Central memory CD4-positive, alpha-beta T cell (primary cell): ENCODE results near the gene MUC4.
A peak's percentile ranks its signal among the peaks of the same experiment; 100 is the strongest.
"Not testable (repeated sequence)": the region's sequence is repeated elsewhere in the genome, so short reads cannot be mapped to it uniquely, and the experiment has no call there.

Experiments
- DNase-seq: peaks from one replicate; pipeline ENCODE4 v3.0.0; 2022

MUC4 gene

DNA sequence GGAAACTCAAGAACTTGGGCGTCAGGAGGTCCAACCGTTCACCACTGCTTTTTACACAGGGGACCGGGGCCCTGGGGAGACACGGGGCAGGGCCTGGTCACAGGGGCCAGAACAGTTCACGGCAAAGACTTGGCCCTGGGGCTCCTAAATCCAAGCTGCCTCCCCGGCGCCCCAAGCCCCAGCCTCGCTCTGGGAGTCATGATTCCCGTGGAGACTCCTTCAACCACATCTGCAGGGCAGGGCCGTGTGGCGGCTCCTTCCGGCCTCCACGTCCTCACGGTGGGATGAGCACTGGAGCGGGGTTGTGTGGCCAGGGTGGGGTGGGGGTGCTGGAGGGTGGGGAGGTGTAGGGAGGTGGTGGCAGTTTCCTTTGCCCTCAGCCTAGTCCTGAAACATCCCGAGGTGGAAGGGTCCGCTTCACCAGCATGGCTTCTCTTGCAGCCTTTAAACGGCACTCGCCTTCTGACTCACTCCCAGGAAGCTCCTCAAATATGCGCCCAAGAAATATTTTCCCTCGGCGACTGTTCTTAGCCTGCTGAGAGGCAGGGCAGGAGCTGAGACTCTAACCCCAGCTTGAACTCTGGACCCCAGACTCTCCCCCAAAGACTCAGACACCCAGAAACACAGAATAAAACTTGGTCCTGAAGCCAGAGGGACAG is 1.8 kb downstream of the MUC4 start:
- no peak for DNase-seq

DNA sequence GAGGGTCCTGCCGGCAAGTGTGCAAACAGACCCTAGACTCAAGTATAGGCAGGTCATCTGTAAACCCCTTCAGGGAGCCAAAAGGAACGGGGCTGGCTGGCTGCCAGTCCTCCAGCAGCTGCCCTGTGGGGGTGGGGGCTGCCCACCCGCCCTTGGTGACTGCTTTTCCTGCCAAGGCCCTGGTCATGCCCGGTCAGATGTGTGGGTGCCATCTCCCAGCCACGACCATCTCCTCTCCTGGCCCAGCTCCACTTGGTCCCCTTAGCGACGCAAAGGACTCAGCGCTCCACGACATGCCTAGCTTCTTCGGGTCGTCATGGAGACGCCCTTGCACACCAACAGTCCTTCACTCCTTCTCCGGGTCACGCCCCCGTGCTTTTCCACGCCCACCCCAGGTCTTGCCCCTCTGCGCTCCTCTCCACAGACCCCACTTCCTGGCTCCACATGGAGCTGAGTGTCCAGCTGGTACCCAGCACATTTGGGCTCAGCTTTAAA is 2.4 kb downstream of the MUC4 start:
- DNase-seq: no peak

DNA sequence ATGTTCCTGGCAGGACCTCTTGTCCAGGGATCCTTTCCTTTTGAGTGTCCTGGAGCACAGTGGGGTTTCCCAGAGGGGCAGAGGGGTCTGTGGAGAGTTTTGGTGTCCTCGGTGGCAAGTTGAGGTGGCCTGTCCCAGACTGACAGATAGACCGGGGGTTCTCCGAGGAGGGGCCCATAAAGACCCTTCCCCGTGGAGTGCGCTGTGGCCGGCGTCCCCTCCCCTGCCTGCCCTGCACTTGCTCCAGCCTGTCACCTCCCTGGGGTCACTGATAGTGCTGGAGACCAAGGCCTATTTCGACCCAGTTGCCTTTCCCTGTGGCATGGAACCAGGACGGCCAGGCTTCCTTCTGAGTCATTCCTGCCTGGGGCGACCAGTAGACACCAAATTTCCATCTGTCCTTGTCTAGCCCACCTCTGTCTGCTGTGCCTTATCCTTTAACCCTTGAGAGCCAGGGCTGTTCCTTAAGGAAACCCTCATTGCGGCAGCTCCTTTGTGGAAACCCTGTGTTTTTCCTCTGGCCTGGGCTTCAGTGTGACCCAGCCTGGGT is 2.9 kb downstream of the MUC4 start:
- no peak for DNase-seq

DNA sequence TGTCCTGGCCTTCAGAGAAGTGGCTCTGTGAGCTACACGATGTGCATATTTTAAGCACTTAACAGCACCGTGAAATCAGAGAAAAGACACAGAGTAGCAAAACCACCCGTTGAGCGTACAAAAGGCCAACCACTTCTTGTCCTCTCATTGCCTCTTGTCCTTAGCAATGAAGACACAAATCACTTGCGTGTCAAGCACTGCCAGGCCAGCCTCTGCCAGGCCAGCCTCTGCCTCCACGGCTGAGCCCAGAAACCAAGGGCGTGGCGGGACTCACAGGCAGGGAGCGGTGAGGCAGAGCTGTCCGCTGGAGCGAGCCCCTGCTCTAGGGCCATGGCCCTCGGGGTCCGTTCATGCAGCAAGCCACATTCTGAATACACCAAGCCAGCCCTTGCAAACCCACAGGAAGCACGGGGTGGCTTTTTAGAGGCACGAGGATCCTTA is 4.0 kb downstream of the MUC4 start:
- DNase-seq: no peak

DNA sequence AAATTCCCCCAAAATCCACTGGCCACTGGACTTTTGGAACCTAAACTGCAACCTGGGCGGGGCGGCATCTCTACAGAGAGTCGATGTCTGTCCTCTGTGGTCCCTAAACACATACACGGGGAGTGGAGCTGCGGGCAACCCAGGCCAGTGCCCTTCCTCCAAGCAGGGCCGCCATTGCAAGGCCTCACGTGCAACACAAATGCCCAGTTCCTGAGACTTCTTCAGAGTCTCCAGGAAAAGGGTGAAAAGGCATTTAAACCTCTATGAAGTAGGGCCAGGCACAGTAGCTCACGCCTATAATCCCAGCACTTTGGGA is 4.9 kb downstream of the MUC4 start:
- DNase-seq: no peak

DNA sequence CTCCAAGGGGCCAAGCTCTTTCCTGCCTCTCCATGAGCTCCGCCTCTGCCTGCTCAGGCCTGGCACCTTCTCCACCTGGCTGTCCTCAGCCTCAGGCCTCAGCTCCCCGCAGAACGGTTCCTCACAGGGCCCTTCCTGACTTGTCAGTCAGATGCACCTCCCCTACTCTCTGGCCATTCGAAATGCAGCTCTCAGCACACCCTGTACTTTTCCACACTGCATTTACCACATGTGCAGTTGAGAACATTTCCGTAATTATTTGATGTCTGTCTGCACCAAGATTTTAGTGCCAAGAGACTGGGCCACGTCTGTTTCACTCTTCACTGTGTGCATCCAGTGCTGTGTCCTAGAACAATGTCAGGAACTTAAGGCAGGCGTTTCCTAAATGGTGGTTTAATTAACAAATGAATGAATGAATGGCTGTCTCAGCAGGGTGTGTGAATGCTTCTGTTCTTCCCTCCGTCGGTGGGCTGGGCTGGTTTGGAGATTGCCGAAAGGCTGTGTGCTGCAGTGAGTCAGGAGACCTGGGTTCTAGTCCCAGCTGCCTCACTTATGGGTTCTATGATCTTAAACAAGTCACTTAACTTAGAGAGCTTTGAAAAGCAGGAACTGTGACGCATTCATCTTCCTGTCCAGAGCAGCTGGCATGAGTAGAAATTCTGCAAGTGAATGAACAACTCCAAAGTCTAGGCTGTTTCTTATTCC is 5.4 kb downstream of the MUC4 start:
- no peak for DNase-seq

DNA sequence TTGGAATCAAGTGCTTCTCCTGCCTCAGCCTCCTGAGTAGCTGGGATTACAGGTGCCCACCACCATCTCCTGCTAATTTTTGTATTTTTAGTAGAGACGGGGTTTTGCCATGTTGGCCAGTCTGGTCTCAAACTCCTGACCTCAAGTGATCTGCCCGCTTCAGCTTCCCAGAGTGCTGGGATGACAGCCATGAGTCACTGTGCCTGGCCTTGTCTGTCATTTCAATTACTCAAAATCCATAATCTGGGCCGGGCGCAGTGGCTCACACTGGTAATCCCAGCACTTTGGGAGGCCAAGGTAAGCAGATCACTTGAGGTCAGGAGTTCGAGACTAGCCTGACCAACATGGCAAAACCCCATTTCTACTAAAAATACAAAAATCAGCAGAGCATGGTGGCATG is 6.1 kb downstream of the MUC4 start:
- DNase-seq: not testable (repeated sequence)

DNA sequence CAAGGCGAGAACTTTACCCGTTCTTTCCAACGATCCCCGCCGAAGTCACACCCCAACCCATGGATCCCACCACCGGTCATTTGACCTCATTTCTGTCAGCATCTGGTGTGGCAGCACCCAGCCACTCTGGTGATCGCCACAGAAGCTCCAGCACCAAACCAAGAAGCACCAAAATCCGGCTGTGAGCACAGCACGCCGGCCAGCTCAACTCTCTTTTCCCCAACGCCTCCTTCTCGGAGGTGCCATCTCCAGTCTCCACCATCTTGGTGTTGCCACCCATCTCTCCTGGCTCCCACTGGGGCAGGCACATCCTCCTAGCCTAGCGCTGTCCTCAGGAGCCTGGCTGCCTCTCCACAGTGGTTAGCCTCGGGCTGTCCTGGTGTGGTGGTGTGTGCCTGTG is 6.5 kb downstream of the MUC4 start:
- DNase-seq: no peak

DNA sequence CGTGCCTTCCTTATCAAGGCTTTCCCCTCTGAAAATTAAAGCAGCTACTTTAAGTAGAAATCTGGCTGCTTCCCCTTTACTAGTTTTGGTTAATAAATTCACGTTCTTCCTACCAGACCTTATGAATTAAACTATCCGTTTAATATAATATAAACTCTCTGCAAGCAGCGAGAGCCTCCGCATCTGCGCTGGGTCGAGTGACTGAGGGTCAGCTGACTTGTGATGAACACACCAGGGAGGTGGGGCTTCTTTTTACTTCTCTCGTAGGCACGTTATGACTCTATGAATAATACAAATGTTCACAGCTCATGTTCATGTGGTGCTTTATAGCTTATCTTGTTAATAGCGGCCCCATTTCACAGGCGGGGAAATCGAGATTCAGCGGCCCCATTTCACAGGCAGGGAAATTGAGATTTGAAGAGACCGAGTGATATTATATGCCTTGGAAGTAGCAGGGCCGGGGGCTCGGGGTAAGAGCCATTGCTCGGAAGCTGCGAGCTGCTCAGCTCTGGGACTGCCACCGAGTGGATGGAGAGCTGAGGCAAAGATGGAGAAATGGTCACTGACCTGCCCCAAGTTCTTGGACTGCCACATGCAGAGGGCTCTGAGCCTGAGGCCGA is 8.3 kb downstream of the MUC4 start:
- no peak for DNase-seq

DNA sequence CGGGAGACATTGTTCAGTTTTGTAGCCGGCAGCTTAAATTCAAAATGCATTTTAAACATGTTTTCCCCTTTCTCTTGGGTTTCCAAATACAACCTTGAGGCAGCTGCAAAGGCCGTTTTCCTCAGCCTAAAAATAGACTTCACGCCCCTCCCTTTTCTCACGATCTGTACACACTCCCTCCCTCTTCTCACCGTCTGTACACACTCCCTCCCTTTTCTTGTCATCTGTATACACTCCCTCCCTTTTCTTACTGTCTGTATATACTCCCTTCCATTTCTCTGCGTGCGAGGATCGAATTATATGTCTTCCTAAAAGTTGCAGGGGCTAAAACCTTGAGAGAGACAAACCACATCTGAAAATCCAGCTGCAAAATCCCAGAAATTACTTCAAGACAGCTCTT is 8.9 kb downstream of the MUC4 start:
- no peak for DNase-seq

DNA sequence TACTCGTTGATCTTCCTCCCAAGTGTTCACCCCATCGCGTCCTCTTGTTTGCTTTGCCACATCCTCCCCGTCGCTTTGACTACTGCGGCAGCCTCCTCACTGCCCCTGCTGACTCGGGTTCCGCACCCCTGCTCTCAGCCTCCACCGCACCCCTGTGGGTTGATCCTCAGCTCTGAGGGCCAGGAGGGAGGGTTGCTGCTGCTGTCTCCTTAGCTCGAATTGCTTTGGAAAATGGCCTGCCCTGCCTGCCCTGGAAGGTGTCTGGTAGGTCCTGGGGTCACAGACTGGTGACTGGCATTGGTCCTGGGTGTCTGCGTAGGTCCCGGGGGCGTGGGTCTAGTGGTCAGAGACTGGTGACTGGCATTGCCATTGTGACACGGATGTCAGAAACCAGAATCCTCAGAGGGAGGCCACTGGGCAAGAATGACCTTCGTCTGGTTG is 9.4 kb downstream of the MUC4 start:
- peak; percentile 33 for DNase-seq

DNA sequence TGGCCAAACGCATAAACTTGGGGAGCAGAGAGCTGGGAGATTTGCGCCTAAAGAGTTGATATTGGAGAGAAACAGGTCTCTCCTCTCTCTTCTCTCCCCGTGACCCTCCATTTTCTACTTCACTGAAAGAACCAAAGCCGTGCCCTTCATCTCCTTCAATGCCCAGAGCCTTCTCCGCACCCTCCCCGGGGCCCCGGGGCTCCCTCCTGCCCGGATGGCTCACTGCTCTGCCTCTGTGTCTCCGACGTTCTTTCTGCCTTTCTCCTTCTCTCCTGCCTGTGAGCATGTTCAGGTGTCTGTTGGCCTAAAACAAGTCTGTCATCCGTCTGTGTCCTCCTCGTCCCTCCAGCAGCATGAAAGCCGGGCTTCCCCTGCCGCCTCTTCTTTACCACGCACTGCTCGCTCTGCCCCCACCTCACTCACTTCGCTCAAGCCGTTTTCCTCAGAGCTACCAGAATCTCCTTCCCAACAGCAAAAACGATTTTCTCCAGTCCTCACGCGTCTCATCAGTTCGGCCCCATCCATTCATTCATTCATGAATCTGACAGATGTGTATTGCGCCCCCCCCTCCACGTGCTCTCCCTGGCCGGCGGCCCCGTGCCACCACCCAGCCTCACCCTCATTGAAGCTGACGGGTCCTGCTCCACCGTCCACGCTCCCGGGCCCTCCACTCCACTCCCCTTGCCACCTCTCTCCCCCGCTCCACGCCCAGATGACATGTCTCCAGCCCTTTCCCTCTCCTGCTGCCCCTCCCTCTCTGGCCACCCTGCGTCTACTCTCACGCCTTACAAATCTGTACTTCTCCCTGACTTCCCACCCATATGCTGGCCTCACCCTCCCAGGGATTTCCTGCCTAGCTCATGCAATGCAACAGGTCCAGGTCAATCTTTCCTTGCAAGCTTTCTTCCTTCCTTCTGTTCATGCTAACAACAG is 10.2 kb downstream of the MUC4 start:
- no peak for DNase-seq

DNA sequence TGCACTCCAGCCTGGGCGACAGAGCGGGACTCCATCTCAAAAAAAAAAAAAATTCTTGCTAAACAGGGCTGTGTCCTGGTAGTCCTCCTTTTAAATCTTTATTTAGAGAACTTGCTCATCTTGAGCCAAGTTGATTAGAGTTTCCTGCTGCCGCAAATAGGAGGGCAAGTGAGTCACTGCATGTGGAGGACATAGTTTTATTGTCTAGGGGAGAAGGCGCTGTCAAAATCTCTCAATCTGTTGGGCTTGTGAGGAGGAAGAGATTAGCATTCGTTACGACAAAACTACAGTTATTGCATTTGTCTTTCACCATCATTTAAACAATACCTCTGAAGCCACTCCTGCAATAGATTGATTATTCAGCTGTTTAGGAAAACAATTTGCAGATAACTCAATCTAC is 11.5 kb downstream of the MUC4 start:
- DNase-seq: no peak

DNA sequence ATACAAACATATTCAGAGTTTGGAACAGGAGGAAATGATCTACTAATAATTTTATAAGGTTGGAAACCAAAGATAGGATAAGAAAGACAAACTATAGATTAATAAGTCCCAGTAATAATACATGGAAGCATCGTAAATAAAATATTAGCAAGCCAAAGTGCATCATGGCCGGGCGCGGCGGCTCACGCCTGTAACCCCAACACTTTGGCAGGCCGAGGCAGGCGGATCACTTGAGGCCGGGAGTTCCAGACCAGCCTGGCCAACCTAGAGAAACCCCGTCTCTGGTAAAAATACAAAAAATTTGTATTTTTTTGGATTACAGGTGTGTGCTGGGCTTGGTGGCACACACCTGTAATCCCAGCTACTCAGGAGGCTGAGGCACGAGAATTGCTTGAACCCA is 14.9 kb downstream of the MUC4 start:
- DNase-seq: no peak

DNA sequence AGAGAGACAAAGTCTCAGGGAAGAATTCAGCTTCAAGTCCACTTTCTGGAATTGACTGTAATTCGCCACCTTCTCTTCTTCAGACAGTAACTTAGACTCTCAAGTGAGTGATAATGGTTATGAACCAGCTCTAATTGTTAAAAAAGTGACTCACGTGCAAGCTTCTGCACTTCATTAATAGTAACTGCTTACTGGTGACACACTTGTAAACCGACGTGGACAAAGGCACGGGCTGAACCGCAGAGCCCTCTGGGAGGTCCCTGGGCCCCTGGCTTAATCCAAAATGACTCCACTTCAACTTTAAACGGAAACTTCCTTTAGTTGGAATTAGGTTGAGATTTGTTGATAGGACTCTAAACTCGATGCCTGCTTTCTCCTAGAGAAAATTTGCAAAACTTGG is 17.0 kb downstream of the MUC4 start:
- no peak for DNase-seq

DNA sequence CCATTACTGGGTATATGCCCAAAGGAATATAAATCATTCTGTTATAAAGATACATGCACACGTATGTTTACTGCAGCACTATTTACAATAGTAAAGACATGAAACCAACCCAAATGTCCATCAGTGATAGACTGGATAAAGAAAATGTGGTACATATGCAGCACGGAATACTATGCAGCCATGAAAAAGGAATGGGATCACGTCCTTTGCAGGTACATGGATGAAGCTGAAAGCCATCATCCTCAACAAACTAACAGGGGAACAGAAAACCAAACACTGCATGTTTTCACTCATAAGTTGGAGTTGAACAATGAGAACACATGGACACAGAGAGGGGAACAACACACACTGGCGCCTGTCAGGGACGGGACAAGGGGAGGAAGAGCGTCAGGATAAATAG is 19.1 kb downstream of the MUC4 start:
- not testable (repeated sequence) for DNase-seq

DNA sequence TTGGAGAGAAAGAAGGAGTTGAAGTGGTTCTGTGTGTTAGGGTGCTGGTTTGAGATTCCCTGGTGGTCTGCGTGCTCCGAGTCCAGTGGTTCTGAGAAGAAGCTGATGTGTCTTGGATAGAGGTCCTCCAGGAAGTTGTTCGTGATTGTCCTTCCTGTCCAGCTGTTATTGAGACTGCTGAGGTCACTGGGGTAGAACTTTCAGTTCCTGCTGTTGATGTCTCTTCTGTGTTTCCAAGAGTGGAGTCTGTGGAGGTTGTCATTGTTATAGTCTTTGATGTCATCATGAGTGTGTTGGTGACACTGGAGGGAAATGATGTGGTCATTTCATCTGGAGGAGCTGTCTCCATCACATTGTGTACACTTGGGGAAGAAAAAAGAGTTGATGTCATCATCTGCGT is 20.8 kb downstream of the MUC4 start:
- DNase-seq: no peak

DNA sequence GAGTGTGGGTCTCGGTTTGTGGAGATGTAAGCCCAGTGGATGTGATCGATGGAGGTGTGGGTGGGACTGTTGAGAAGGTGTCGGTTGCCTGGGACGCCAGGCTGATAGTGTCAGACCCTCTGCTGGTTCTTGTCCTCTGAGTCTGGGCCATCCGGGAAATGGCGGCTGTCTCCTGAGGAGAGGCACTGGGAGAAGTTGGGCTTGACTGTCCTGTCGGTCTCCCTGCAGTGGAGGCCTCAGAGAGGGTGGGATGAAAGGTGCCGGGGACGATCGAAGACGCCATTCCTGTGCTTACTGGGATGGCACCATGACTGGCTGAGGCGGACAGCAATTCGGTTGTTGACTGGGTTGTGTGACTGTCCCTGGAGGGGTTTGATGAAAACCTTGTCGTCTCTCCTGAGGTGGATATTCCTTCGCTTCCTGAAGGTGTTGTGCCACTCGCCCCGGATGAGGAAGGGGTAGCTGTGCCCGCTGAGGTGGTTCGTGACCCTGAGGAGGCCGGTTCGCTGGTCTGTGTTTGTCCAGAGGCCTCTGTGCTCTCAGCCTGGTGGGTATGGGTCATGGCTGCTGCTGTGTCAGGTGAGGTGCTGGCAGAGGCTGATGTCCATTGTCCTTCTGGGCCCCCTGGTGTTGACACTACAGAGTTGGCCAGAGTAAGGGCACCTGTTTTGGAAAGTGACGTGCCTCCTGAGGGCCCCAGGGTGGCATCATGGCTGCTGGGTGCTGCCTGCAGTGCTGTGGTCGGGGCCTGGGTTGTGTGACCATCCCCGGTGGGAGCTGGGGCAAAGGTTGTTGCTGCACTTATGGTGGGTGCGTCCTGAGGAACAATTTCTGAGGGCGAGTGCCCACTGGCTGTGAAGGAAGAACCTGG is 22.8 kb downstream of the MUC4 start:
- DNase-seq: no peak

DNA sequence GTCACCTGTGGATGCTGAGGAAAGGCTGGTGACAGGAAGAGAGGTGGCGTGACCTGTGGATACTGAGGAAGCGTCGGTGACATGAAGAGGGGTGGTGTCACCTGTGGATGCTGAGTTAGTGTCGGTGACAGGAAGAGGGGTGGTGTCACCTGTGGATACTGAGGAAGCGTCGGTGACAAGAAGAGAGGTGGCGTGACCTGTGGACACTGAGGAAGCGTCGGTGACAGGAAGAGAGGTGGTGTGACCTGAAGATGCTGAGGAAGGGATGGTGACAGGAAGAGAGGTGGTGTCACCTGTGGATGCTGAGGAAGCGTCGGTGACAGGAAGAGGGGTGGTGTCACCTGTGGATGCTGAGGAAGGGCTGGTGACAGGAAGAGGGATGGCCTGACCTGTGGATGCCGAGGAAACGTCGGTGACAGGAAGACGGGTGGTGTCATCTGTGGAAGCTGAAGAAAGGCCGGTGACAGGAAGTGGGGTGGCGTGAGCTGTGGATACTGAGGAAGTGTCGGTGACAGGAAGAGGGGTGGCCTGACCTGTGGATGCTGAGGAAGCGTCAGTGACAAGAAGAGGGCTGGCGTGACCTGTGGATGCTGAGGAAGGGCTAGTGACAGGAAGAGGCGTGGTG is 25.8 kb downstream of the MUC4 start:
- DNase-seq: not testable (repeated sequence)

DNA sequence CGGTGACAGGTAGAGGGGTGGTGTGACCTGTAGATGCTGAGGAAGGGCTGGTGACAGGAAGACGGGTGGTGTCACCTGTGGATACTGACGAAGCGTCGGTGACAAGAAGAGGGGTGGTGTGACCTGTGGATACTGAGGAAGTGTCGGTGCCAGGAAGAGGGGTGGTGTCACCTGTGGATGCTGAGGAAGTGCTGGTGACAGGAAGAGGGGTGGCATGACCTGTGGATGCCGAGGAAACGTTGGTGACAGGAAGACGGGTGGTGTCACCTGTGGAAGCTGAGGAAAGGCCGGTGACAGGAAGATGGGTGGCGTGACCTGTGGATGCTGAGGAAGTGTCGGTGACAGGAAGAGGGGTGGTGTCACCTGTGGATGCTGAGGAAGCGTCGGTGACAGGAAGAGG is 27.7 kb downstream of the MUC4 start:
- not testable (repeated sequence) for DNase-seq

DNA sequence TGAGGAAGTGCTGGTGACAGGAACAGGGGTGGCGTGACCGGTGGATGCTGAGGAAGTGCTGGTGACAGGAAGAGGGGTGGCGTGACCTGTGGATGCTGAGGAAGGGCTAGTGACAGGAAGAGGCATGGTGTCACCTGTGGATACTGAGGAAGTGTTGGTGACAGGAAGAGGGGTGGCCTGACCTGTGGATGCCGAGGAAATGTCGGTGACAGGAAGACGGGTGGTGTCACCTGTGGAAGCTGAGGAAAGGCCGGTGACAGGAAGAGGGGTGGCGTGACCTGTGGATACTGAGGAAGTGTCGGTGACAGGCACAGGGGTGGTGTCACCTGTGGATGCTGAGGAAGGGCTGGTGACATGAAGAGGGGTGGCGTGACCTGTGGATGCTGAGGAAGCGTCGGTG is 30.5 kb downstream of the MUC4 start:
- DNase-seq: not testable (repeated sequence)
